Glutamatergic neuron (in vitro differentiated cells): ENCODE data around the gene SYNDIG1. TPM values are rescaled to one million over a fixed set of nuclear protein-coding genes. Genes with fewer than 3 reads are reported as not detected.

Source experiments
- DNase-seq: peaks from one replicate; pipeline ENCODE4 v3.0.0; 2022
- H3K27ac Mint-ChIP-seq: one replicate; pipeline ENCODE4 v1.8.0; 2020; ENCODE audit warnings: mild to moderate bottlenecking, mixed read lengths, inconsistent platforms; ENCODE audit not compliant: unreplicated experiment
- H3K27me3 Mint-ChIP-seq: one replicate; pipeline ENCODE4 v1.8.0; 2020; ENCODE audit warnings: mild to moderate bottlenecking, moderate library complexity, mixed read lengths, inconsistent platforms; ENCODE audit not compliant: unreplicated experiment
- H3K36me3 Mint-ChIP-seq: one replicate; pipeline ENCODE4 v1.8.0; 2020; ENCODE audit warnings: mild to moderate bottlenecking, mixed read lengths, inconsistent platforms; ENCODE audit not compliant: unreplicated experiment
- H3K4me1 Mint-ChIP-seq: one replicate; pipeline ENCODE4 v1.8.0; 2020; ENCODE audit warnings: mild to moderate bottlenecking, low read depth, mixed read lengths, inconsistent platforms; ENCODE audit not compliant: unreplicated experiment
- H3K4me3 Mint-ChIP-seq: one replicate; pipeline ENCODE4 v1.8.0; 2020; ENCODE audit warnings: mild to moderate bottlenecking, mixed read lengths, inconsistent platforms; ENCODE audit not compliant: unreplicated experiment
- H3K9me3 Mint-ChIP-seq: one replicate; pipeline ENCODE4 v1.8.0; 2020; ENCODE audit warnings: mild to moderate bottlenecking, moderate library complexity, mixed read lengths, inconsistent platforms; ENCODE audit not compliant: unreplicated experiment
- total RNA-seq: library from RNA; stranded (reverse); fragmentation: NEBNext Ultra II Directional; extraction: Animal tissue kit (Norgen Biotek cat#: 25700); gene quantifications from one replicate; pipeline ENCODE4 v1.2.1, GENCODE V29; 2021; ENCODE audit not compliant: unreplicated experiment
- TF ChIP-seq, protein P1 (sequence below): fragments of 200-600 bp; sonication (generic); IDR thresholded peaks from one replicate; pipeline ENCODE4 v1.5.0; 2021; ENCODE audit not compliant: partially characterized antibody, unreplicated experiment

Gene SYNDIG1
- total RNA-seq, 1 donor from 2014 or later: 10.4 TPM

DNA sequence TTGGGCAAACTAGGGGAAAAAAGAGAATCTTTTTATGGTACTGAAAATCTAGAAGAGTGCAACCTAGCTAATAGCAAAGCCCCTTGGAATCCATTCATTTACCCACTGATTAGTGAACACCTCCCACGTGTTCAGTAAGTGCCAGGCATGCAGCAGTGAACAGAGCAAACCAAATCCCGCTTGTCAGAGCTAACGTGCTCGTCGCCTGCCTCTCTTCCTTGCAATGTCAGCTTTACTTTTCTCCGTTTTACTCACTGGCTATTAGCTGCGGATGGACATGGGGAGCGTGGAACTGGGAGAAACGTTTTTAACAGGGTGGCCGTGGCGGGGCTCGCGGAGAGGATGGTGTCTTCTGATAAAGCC is 120.4 kb downstream of the SYNDIG1 start:
- TF ChIP-seq, protein P1, sequence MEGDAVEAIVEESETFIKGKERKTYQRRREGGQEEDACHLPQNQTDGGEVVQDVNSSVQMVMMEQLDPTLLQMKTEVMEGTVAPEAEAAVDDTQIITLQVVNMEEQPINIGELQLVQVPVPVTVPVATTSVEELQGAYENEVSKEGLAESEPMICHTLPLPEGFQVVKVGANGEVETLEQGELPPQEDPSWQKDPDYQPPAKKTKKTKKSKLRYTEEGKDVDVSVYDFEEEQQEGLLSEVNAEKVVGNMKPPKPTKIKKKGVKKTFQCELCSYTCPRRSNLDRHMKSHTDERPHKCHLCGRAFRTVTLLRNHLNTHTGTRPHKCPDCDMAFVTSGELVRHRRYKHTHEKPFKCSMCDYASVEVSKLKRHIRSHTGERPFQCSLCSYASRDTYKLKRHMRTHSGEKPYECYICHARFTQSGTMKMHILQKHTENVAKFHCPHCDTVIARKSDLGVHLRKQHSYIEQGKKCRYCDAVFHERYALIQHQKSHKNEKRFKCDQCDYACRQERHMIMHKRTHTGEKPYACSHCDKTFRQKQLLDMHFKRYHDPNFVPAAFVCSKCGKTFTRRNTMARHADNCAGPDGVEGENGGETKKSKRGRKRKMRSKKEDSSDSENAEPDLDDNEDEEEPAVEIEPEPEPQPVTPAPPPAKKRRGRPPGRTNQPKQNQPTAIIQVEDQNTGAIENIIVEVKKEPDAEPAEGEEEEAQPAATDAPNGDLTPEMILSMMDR: no peak
- H3K27me3 Mint-ChIP-seq: peaks cover 8% of the 10 kb centered on the region
- peaks cover 11% of the 10 kb centered on the region for H3K9me3 Mint-ChIP-seq
- H3K4me1 Mint-ChIP-seq: peaks cover 36% of the 10 kb centered on the region
- no peak overlapping the region for H3K27ac Mint-ChIP-seq
- H3K4me3 Mint-ChIP-seq: peak overlapping the region; percentile 9
- DNase-seq: no peak
- no peaks in the 10 kb centered on the region for H3K36me3 Mint-ChIP-seq

DNA sequence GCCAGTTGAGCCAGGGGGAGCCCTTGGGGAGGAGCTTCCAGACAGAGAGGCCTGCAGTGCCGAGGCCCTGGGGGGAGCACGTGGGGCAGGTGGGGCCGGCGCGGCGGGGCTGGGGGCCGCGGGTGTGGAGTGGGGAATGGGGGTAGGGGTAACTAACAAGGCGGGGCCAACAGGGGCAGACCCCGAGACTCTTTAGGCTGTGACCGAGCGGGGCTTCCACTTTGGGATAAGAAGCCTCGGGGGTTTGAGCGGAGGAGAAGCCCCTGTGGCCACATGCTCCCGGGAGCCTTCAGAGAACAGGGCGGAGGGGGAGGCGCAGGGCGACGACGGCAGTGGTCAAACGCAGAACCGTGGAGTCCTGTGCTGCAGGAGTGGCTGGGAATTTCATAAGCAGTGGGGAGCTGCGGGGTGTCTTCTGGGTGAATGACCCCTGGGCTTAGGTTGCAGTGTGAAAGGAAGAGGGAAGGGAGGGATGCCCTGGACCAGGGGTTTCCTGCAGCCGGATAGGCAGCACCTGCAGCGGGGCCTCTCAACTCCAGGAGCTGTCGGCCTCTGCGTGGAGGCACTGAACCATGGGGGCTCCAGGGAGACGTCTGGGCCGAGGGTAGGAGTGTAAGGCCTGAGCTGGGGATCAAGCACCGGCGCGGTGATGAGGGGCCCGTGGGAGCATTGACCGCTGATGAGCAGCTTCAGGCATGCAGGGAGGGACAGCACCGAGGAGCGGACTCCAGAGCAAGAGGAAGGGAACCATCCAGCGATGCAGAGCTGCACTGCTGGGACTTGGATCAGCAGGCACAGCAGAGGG is 121.0 kb downstream of the SYNDIG1 start:
- TF ChIP-seq, protein P1: no peak
- Mint-ChIP-seq H3K27ac (no peak overlapping the region), H3K4me1 (peaks cover 34% of the 10 kb centered on the region), H3K4me3 (no peak overlapping the region), H3K27me3 (peaks cover 8% of the 10 kb centered on the region), H3K36me3 (no peaks in the 10 kb centered on the region), H3K9me3 (peaks cover 11% of the 10 kb centered on the region)
- peak; percentile 43 for DNase-seq

DNA sequence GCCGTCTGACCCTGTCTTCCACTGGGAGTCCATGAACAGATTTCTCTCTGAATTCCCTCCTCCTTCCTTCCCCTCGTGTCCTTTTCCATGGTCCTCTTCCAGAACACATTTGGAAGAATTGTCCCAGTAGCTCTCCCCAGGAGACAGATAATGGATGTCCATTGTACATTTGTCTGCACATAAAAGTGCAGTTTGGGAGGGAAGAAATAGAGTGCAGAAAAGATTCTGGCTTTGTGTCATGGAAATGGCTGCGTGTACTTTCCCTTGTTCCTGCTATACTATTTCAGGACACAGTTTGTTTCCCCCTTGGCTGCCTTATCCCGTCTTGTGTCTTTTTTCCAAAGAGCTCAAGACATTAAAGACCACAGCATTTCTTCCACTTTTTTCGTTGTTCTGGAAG is 127.6 kb downstream of the SYNDIG1 start:
- TF ChIP-seq, protein P1: no peak
- H3K4me3 Mint-ChIP-seq: no peak overlapping the region
- peaks cover 3% of the 10 kb centered on the region for H3K4me1 Mint-ChIP-seq
- H3K27me3 Mint-ChIP-seq: no peaks in the 10 kb centered on the region
- no peak for DNase-seq
- peak overlapping the region; percentile 8 for H3K27ac Mint-ChIP-seq
- peaks cover 5% of the 10 kb centered on the region for H3K36me3 Mint-ChIP-seq
- H3K9me3 Mint-ChIP-seq: peaks cover 6% of the 10 kb centered on the region

DNA sequence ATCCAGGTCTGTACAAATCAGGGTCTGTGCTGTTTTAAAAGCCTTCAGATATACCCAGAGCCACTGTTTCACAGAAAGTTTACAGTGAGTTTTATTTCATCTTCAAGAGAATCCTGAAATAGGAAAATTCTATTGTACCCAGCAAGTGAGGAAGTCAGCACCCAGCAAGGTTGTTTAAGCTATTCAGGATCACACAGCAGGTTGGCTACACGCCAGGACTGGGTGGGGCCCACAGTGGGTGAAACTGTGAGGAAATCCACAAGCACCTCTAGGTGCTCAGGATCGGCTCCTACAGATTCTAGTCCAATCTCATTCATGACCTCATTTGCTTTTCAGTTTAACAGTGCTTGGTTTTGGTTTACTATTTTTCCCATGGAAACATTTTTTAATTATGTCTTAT is 128.9 kb downstream of the SYNDIG1 start:
- no peak overlapping the region for H3K27ac Mint-ChIP-seq
- TF ChIP-seq, protein P1: no peak
- DNase-seq: no peak
- no peaks in the 10 kb centered on the region for H3K27me3 Mint-ChIP-seq
- peaks cover 3% of the 10 kb centered on the region for H3K4me1 Mint-ChIP-seq
- peaks cover 6% of the 10 kb centered on the region for H3K9me3 Mint-ChIP-seq
- H3K36me3 Mint-ChIP-seq: peaks cover 10% of the 10 kb centered on the region
- H3K4me3 Mint-ChIP-seq: no peak overlapping the region

DNA sequence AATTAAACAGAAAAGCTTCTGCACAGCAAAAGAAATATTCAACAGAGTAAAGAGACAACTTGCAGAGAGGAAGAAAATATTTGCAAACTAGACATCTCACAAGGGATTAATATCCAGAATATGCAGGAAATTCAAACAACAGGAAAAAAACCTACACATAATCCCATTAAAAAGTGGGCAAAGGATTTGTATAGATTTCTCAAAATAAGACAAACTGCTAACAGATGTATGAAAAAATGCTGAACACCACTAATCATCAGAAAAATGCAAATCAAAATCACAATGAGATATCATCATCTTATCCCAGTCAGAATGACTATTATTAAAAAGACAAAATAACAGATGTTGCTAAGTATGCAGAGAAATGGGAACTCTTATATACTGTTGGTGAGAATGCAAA is 129.6 kb downstream of the SYNDIG1 start:
- no peak overlapping the region for H3K4me3 Mint-ChIP-seq

More for the DNA sequence above, 129.6 kb downstream of the SYNDIG1 start:
- TF ChIP-seq, protein P1: no peak
- Mint-ChIP-seq H3K9me3 (peaks cover 6% of the 10 kb centered on the region), H3K27me3 (no peaks in the 10 kb centered on the region), H3K27ac (no peak overlapping the region), H3K4me1 (peaks cover 3% of the 10 kb centered on the region), H3K36me3 (peaks cover 10% of the 10 kb centered on the region)
- no peak for DNase-seq
